Parathyroid adenoma (tissue), 2 donors: ENCODE data around the gene HOXC13.
A peak's percentile ranks its signal among the peaks of the same experiment; 100 is the strongest.

ENCODE experiments used
- H2AFZ ChIP-seq: fragments of 300-600 bp; sonication (generic); one replicate; pipeline ENCODE4 v1.7.0; 2017; ENCODE audit warnings: antibody characterized with exemption, mild to moderate bottlenecking
- H3K27ac ChIP-seq: fragments of 300-600 bp; sonication (generic); one replicate; pipeline ENCODE4 v1.7.0; 2017
- H3K27me3 ChIP-seq: fragments of 300-600 bp; sonication (generic); one replicate; pipeline ENCODE4 v1.7.0; 2017; ENCODE audit warnings: low read length; ENCODE audit not compliant: control insufficient read depth, insufficient read depth
- H3K36me3 ChIP-seq: fragments of 300-600 bp; sonication (generic); one replicate; pipeline ENCODE4 v1.7.0; 2017; ENCODE audit warnings: low read length; ENCODE audit not compliant: control insufficient read depth, insufficient read depth
- H3K4me1 ChIP-seq: fragments of 300-600 bp; sonication (generic); one replicate; pipeline ENCODE4 v1.7.0; 2017; ENCODE audit warnings: control low read depth
- H3K4me2 ChIP-seq: fragments of 300-600 bp; sonication (generic); one replicate; pipeline ENCODE4 v1.7.0; 2017; ENCODE audit warnings: low read length
- H3K4me3 ChIP-seq: fragments of 300-600 bp; sonication (generic); one replicate; pipeline ENCODE4 v1.7.0; 2017; ENCODE audit warnings: low read depth, low read length
- H3K79me2 ChIP-seq: fragments of 300-600 bp; sonication (generic); one replicate; pipeline ENCODE4 v1.7.0; 2017; ENCODE audit warnings: control low read depth
- H3K9ac ChIP-seq: fragments of 300-600 bp; sonication (generic); one replicate; pipeline ENCODE4 v1.7.0; 2017; ENCODE audit warnings: mild to moderate bottlenecking
- H3K9me3 ChIP-seq: fragments of 300-600 bp; sonication (generic); one replicate; pipeline ENCODE4 v1.7.0; 2017; ENCODE audit warnings: low read length; ENCODE audit not compliant: control insufficient read depth
- CTCF ChIP-seq: fragments of 300-600 bp; sonication (generic); IDR thresholded peaks from one replicate; pipeline ENCODE4 v1.7.0; 2017; ENCODE audit warnings: antibody characterized with exemption, mild to moderate bottlenecking
- donor health status: primary hyperparathyroidism.

HOXC13 gene

GRCh38 chr12:53974084-53975063 is 35.7 kb downstream of the HOXC13 start, which contains the start of gene HOTAIR:
Gene HOTAIR (minus strand): TSS chr12:53974954.
- no peaks in the 10 kb centered on the region for H3K4me1 ChIP-seq
- no peak within 1 kb of the TSS for H3K4me3 ChIP-seq

GRCh38 chr12:53975064-53975471 is 36.4 kb downstream of the HOXC13 start:
- no peak overlapping the region for H3K9ac ChIP-seq
- no peaks in the 10 kb centered on the region for H3K4me1 ChIP-seq
- H3K4me3 ChIP-seq = no peak overlapping the region
- H2AFZ ChIP-seq = no peak overlapping the region
- no peak overlapping the region for H3K4me2 ChIP-seq
- TF ChIP-seq CTCF = no peak
- no peaks in the 10 kb centered on the region for H3K36me3 ChIP-seq
- no peak overlapping the region for H3K27ac ChIP-seq
- H3K27me3 ChIP-seq = peaks cover 34% of the 10 kb centered on the region
- H3K9me3 ChIP-seq = no peaks in the 10 kb centered on the region
- no peaks in the 10 kb centered on the region for H3K79me2 ChIP-seq

More at GRCh38 chr12:53974084-53975063, 35.7 kb downstream of the HOXC13 start, which contains the start of gene HOTAIR:
- Histone ChIP-seq H3K27me3 (peaks cover 37% of the 10 kb centered on the region), H3K27ac (no peak within 1 kb of the TSS), H3K9ac (no peak within 1 kb of the TSS), H3K79me2 (no peaks in the 10 kb centered on the region), H3K4me2 (peak within 1 kb of the TSS; percentile 22), H2AFZ (no peak within 1 kb of the TSS), H3K9me3 (no peaks in the 10 kb centered on the region), H3K36me3 (no peaks in the 10 kb centered on the region)
- no peak for TF ChIP-seq CTCF

- peaks cover 36% of the 10 kb centered on the region for H3K27me3 ChIP-seq
- no peaks in the 10 kb centered on the region for H3K79me2 ChIP-seq
- H3K36me3 ChIP-seq = no peaks in the 10 kb centered on the region
- H3K4me3 ChIP-seq = no peak overlapping the region
- no peaks in the 10 kb centered on the region for H3K9me3 ChIP-seq
- H3K27ac ChIP-seq = no peak overlapping the region
- no peak overlapping the region for H3K4me2 ChIP-seq
- no peak for TF ChIP-seq CTCF
- H3K9ac ChIP-seq = no peak overlapping the region
- H2AFZ ChIP-seq = no peak overlapping the region
- H3K4me1 ChIP-seq = no peaks in the 10 kb centered on the region
These were observed 37.0 kb downstream of the HOXC13 start for GRCh38 chr12:53975479-53976152.

GRCh38 chr12:53976172-53976822 is 37.7 kb downstream of the HOXC13 start:
- no peaks in the 10 kb centered on the region for H3K36me3 ChIP-seq
- H3K27me3 ChIP-seq = peaks cover 32% of the 10 kb centered on the region
- H3K9me3 ChIP-seq = no peaks in the 10 kb centered on the region
- H3K4me1 ChIP-seq = no peaks in the 10 kb centered on the region
- no peak overlapping the region for H3K9ac ChIP-seq
- H3K79me2 ChIP-seq = no peaks in the 10 kb centered on the region
- no peak for TF ChIP-seq CTCF
- H2AFZ ChIP-seq = no peak overlapping the region
- H3K27ac ChIP-seq = no peak overlapping the region
- H3K4me3 ChIP-seq = no peak overlapping the region
- no peak overlapping the region for H3K4me2 ChIP-seq
